WTC11 (cell line): ENCODE data around the gene ZSWIM9. TPM values are rescaled to one million over a fixed set of nuclear protein-coding genes. Genes with fewer than 3 reads are reported as not detected.

Experiments used
- ATAC-seq: fragments of 200-7000 bp; cut with Tn5 transposase; 2 replicates; pipeline ENCODE4 v1.10.0; 2021; ENCODE audit warnings: mild to moderate bottlenecking, moderate library complexity
- CTCF ChIA-PET: fragments of 300-600 bp; sonication (Branson Sonifier 250); formaldehyde crosslinking; loops from one replicate; lab custom pipeline; 2021; ENCODE audit warnings: antibody characterized with exemption; lab: Charles Lee
- POLR2A ChIA-PET: fragments of 350-600 bp; sonication (Branson Sonifier 250); formaldehyde crosslinking; loops from one replicate; lab custom pipeline; 2021; ENCODE audit warnings: antibody characterized with exemption; lab: Charles Lee
- DNase-seq: peaks from one replicate; pipeline ENCODE4 v3.0.0; 2021; ENCODE audit warnings: low spot score
- H3K27ac Mint-ChIP-seq: 2 replicates; pipeline ENCODE4 v1.8.0; 2021; ENCODE audit warnings: mixed read lengths
- H3K27me3 Mint-ChIP-seq: 2 replicates; pipeline ENCODE4 v1.8.0; 2021; ENCODE audit warnings: low read depth, mild to moderate bottlenecking, moderate library complexity, mixed read lengths
- H3K36me3 Mint-ChIP-seq: 2 replicates; pipeline ENCODE4 v1.8.0; 2021; ENCODE audit warnings: mixed read lengths
- H3K4me1 Mint-ChIP-seq: 2 replicates; pipeline ENCODE4 v1.8.0; 2022; ENCODE audit warnings: mixed read lengths
- H3K4me3 Mint-ChIP-seq: 2 replicates; pipeline ENCODE4 v1.8.0; 2021; ENCODE audit warnings: mild to moderate bottlenecking, moderate library complexity, mixed read lengths
- H3K9me3 Mint-ChIP-seq: 2 replicates; pipeline ENCODE4 v1.8.0; 2021; ENCODE audit warnings: mixed read lengths
- EMX1 ChIP-seq: fragments of 250-450 bp; sonication (Bioruptor Pico); IDR thresholded peaks from 2 replicates; pipeline ENCODE4 v1.8.0; 2021; ENCODE audit warnings: mild to moderate bottlenecking
- FOXP1 ChIP-seq: sonication (generic); formaldehyde crosslinking; IDR thresholded peaks from 2 replicates; pipeline ENCODE4 v1.8.0; 2022; ENCODE audit warnings: missing genetic modification reagents, mild to moderate bottlenecking, moderate library complexity, borderline replicate concordance
- FOXP4 ChIP-seq: sonication (generic); formaldehyde crosslinking; IDR thresholded peaks from 2 replicates; pipeline ENCODE4 v1.8.0; 2022; ENCODE audit warnings: mild to moderate bottlenecking, missing genetic modification reagents
- NR1H2 ChIP-seq: sonication (generic); formaldehyde crosslinking; IDR thresholded peaks from 2 replicates; pipeline ENCODE4 v1.9.0; 2021; ENCODE audit warnings: mild to moderate bottlenecking, moderate library complexity, missing genetic modification reagents
- PRDM15 ChIP-seq: sonication (generic); formaldehyde crosslinking; IDR thresholded peaks from 2 replicates; pipeline ENCODE4 v1.8.0; 2022; ENCODE audit warnings: missing genetic modification reagents
- ZNF317 ChIP-seq: sonication (generic); formaldehyde crosslinking; IDR thresholded peaks from 2 replicates; pipeline ENCODE4 v1.8.1; 2023; ENCODE audit warnings: low read depth, mild to moderate bottlenecking, moderate library complexity, missing genetic modification reagents, borderline replicate concordance
- total RNA-seq: library from RNA; stranded (reverse); gene quantifications from 3 replicates; pipeline ENCODE4 v1.2.3, GENCODE V29; 2021

Gene ZSWIM9
- total RNA-seq, 1 experiment from 2014 or later: 12.8 TPM

- no peak for TF ChIP-seq EMX1
Observed at GRCh38 chr19:48194041-48194843, 23.8 kb downstream of the ZSWIM9 start (continued).

GRCh38 chr19:48194844-48195830 lies 24.7 kb downstream of the ZSWIM9 start:
- Mint-ChIP-seq H3K27ac (no peak overlapping the region), H3K27me3 (peaks cover 10% of the 10 kb centered on the region), H3K4me3 (no peak overlapping the region), H3K9me3 (peaks cover 2% of the 10 kb centered on the region; the same call in 1 of the 2 replicates), H3K36me3 (peaks cover 4% of the 10 kb centered on the region), H3K4me1 (peaks cover 26% of the 10 kb centered on the region)
- POLR2A ChIA-PET: interaction anchor here (0.6 kb wide), 1 partner anchor 78 kb away, joined by 3 read pairs; no protein-coding TSS in a partner anchor
- DNase-seq (no peak), ATAC-seq (no peak)
- CTCF ChIA-PET: interaction anchor here (0.5 to 2.0 kb wide), 10 partner anchors 8 to 182 kb away, joined by 3 to 42 read pairs (median 4); partner anchors contain the start of genes LIG1, PLA2G4C and ZSWIM9
- 0 out of 2 replicates have a peak, but pooled peaks have one; percentile 43 for TF ChIP-seq FOXP4 (CRISPR knock-in tag)
- TF ChIP-seq NR1H2 (CRISPR knock-in tag): no peak
- TF ChIP-seq PRDM15 (CRISPR knock-in tag): peak; percentile 40; the same call in 1 of the 2 replicates

- no peaks in the 10 kb centered on the region for H3K9me3 Mint-ChIP-seq
- DNase-seq: no peak
- H3K36me3 Mint-ChIP-seq: no peaks in the 10 kb centered on the region
- no peak for ATAC-seq
- no peak overlapping the region for H3K27ac Mint-ChIP-seq
- ChIA-PET CTCF (interaction anchor here (0.6 kb wide), 1 partner anchor 99 kb away, joined by 3 read pairs; no protein-coding TSS in a partner anchor), POLR2A (no interaction called here)
- peaks cover 20% of the 10 kb centered on the region for H3K4me1 Mint-ChIP-seq
- H3K4me3 Mint-ChIP-seq: no peak overlapping the region
- peaks cover 10% of the 10 kb centered on the region for H3K27me3 Mint-ChIP-seq
- TF ChIP-seq PRDM15 (CRISPR knock-in tag) (peak; percentile 29; the same call in 1 of the 2 replicates), FOXP1 (CRISPR knock-in tag) (no peak), ZNF317 (no peak)
Observed at GRCh38 chr19:48196321-48196763, 25.9 kb downstream of the ZSWIM9 start.
